HL-60 (cell line): ENCODE data around the gene SH3PXD2A.
"Not testable (repeated sequence)": the region's sequence is repeated elsewhere in the genome, so short reads cannot be mapped to it uniquely, and the experiment has no call there.

Experiments
- DNase-seq, 2 experiments: peaks; one replicate each; pipeline ENCODE4 v3.0.0-alpha.2; 2010 to 2020; ENCODE audit warnings: low read depth in 1 of 2, low spot score in 1 of 2
- H3K27ac ChIP-seq: fragments of 250-450 bp; sonication (Bioruptor Pico); replicated peaks from 2 replicates; pipeline ENCODE4 v1.5.1; 2020; ENCODE audit warnings: mild to moderate bottlenecking, moderate library complexity
- H3K27me3 ChIP-seq: fragments of 250-450 bp; sonication (Bioruptor Pico); 2 replicates; pipeline ENCODE4 v1.5.1; 2021; ENCODE audit warnings: mild to moderate bottlenecking, moderate library complexity; ENCODE audit not compliant: insufficient read depth, poor library complexity, severe bottlenecking
- H3K4me3 ChIP-seq: replicated peaks from 2 replicates; pipeline ENCODE4 v1.5.1; 2011; ENCODE audit warnings: mild to moderate bottlenecking, control low read depth, low read length; ENCODE audit not compliant: insufficient read depth
- CTCF ChIP-seq: IDR thresholded peaks from one replicate; pipeline ENCODE4 v1.5.1; 2011; ENCODE audit warnings: low read length, control low read depth, inconsistent platforms; ENCODE audit not compliant: insufficient read depth
- GABPA ChIP-seq: IDR thresholded peaks from 2 replicates; pipeline ENCODE4 v1.6.1; 2012; ENCODE audit warnings: low read depth
- POLR2AphosphoS5 ChIP-seq: IDR thresholded peaks from 2 replicates; pipeline ENCODE4 v1.6.1; 2012; ENCODE audit warnings: low read depth
- REST ChIP-seq: IDR thresholded peaks from 2 replicates; pipeline ENCODE4 v1.6.1; 2012; ENCODE audit warnings: low read depth; ENCODE audit not compliant: insufficient replicate concordance
- SPI1 ChIP-seq: IDR thresholded peaks from 2 replicates; pipeline ENCODE4 v1.6.1; 2012; ENCODE audit warnings: low read depth, mild to moderate bottlenecking, borderline replicate concordance

Gene SH3PXD2A

GRCh38 chr10:103847346-103847745, 8.0 kb downstream of the SH3PXD2A start:
- no peak for DNase-seq
- TF ChIP-seq GABPA, result no peak
- TF ChIP-seq REST, result no peak
- TF ChIP-seq POLR2AphosphoS5, result no peak
- TF ChIP-seq CTCF, result no peak
- TF ChIP-seq SPI1, result no peak
- Histone ChIP-seq H3K4me3 (no peak overlapping the region), H3K27ac (no peak overlapping the region), H3K27me3 (no peaks in the 10 kb centered on the region)

- TF ChIP-seq CTCF, result no peak
- peak; percentile 17; the same call in 1 of the 2 replicates for TF ChIP-seq SPI1
- Histone ChIP-seq H3K27ac (no peak overlapping the region), H3K4me3 (no peak overlapping the region), H3K27me3 (no peaks in the 10 kb centered on the region)
- peak in 1 of 2 experiments; percentile 70 for DNase-seq
Measured at GRCh38 chr10:103845972-103846371, 9.4 kb downstream of the SH3PXD2A start.

GRCh38 chr10:103845346-103845745, 10.0 kb downstream of the SH3PXD2A start:
- not testable (repeated sequence) for H3K27ac ChIP-seq, DNase-seq, H3K27me3 ChIP-seq, H3K4me3 ChIP-seq

GRCh38 chr10:103843854-103844570, 11.4 kb downstream of the SH3PXD2A start:
- H3K27me3 ChIP-seq, result no peaks in the 10 kb centered on the region
- no peak overlapping the region for H3K4me3 ChIP-seq
- no peak overlapping the region for H3K27ac ChIP-seq
- no peak for DNase-seq
- TF ChIP-seq SPI1 (no peak), GABPA (no peak), REST (no peak), CTCF (no peak), POLR2AphosphoS5 (no peak)
